ENCODE results near the gene PUDP. TPM values are rescaled to one million over a fixed set of nuclear protein-coding genes. Genes with fewer than 3 reads are reported as not detected.

PUDP gene
- total and polyA plus RNA-seq, 4 donors: 4.8 to 18.7 (median 7.6) TPM

Small RNA genes within 50 kb of the gene (microRNA-seq; reads per million reads assigned to microRNA genes)
- 1.8 to 2.0 reads per million in 2 donors for gene MIR4767

Other genes starting within 250 kb of the PUDP start
- 10 to 100 TPM; 12.3 to 12.5 TPM for gene STS, start 441 bp downstream of the PUDP start, total RNA-seq
- gene STS, start 441 bp downstream of the PUDP start, polyA plus RNA-seq: 10 to 100 TPM in 1 of 2 donors, 1 to 10 TPM in 1; 4.1 to 11.4 TPM

Data from aorta (tissue), 4 donors.